Limb (tissue), 2 donors: Measurements from ENCODE around the gene FTL.

Experiments
- DNase-seq, 2 donors: peaks; one replicate each; pipeline ENCODE4 v3.0.0-alpha.2; 2016; ENCODE audit errors: extremely low spot score in 2 of 2

Gene FTL

DNA sequence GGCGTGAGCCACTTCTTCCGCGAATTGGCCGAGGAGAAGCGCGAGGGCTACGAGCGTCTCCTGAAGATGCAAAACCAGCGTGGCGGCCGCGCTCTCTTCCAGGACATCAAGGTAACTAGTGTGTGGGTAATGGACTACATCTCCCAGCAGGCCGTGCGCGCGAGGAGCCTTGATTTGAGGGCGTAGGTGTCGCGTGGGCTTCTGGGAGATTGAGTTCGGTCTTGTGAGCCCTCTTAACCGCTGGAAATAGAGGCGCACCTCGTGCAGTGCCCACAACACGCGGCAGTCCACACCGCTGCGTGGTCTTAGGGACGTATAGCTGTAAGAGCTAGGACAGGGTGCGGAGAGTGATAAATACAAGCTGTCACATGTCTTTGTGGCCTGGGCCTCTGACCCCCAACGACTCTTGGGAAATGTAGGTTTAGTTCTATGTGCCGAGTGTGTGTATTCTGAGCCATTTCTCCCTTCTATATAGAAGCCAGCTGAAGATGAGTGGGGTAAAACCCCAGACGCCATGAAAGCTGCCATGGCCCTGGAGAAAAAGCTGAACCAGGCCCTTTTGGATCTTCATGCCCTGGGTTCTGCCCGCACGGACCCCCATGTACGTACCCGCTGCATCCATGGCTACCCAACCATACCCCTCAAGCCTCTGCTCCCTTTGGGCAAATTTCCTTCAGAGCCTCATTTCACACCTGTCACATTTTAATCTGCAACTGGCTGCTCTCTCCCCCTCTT, 864 bp downstream of the FTL start:
- DNase-seq: peak; percentile 85 to 94

DNA sequence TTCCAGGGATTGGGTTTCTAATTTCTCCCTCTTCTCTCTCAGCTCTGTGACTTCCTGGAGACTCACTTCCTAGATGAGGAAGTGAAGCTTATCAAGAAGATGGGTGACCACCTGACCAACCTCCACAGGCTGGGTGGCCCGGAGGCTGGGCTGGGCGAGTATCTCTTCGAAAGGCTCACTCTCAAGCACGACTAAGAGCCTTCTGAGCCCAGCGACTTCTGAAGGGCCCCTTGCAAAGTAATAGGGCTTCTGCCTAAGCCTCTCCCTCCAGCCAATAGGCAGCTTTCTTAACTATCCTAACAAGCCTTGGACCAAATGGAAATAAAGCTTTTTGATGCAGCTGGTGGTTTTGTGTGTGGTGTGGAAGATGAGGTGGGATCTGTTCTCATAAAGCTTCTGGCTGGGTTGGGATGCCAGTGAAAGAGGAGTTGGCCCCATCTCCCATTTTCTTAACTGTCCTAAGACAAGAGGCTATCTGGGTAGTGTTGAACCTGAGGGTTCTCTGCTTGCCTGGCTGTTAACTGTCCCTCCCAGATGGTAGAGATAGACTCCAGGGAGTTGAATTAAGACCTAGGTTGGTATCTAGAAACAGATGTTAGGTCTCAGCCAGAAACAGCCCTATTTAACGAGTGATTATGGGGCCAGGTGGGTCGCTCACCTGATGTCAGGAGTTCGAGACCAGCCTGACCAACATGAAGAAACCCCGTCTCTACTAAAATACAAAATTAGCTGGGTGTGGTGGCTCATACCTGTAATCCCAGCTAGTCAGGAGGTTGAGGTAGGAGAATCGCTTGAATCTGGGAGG, 1.6 kb downstream of the FTL start:
- DNase-seq: no peak

GRCh38 chr19:48967346-48968178, 2.5 kb downstream of the FTL start:
- DNase-seq: no peak

DNA sequence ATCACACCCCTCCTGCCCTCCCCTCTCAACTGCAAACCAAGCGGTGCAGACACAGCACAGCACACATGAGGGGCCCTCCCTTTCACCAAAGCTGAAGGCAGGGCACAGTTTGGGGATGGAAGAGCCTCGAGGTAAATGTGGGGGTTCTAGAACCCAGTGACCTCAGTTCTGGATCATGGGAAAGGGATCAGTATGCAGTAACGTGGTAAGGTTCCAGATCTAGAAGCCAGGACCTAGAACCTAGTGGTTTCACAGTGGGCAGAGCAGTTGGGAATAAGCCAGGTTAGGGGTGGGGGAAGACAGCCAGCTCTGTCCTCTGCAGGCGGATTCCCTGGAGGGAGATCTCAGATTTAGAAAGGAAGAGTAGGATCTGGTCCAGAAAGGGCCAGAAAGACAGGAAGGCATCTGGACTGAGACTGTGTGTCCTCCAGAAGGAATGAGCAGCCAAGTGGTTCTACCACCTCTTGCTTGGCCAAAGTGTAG, 3.1 kb downstream of the FTL start:
- no peak for DNase-seq

DNA sequence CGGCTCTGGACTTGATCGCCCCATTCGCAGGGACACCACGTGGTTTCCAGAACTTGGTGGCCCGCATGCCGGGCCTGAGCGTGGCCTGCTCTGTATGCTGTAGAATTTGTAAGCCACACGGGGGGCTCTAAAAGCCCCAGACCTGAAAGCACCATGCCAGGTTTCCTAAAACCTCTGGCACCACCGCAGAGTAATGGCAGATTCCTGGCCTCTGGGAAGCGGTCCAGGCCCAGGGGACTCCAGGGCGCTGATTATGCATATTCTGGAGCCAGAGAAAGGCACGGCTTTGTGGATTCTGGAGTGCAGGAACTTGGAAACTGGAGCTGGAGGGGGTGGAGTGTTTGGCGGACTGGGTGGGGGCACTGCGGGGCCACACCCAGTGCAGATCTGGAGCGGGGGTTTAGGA, 3.7 kb downstream of the FTL start:
- no peak for DNase-seq

GRCh38 chr19:48969276-48970138, 4.4 kb downstream of the FTL start:
- DNase-seq: no peak

- no peak for DNase-seq
These were observed 5.1 kb downstream of the FTL start for GRCh38 chr19:48970139-48970766.

- DNase-seq: peak; percentile 78 to 87
These were observed 5.8 kb downstream of the FTL start for GRCh38 chr19:48970923-48971395.

DNA sequence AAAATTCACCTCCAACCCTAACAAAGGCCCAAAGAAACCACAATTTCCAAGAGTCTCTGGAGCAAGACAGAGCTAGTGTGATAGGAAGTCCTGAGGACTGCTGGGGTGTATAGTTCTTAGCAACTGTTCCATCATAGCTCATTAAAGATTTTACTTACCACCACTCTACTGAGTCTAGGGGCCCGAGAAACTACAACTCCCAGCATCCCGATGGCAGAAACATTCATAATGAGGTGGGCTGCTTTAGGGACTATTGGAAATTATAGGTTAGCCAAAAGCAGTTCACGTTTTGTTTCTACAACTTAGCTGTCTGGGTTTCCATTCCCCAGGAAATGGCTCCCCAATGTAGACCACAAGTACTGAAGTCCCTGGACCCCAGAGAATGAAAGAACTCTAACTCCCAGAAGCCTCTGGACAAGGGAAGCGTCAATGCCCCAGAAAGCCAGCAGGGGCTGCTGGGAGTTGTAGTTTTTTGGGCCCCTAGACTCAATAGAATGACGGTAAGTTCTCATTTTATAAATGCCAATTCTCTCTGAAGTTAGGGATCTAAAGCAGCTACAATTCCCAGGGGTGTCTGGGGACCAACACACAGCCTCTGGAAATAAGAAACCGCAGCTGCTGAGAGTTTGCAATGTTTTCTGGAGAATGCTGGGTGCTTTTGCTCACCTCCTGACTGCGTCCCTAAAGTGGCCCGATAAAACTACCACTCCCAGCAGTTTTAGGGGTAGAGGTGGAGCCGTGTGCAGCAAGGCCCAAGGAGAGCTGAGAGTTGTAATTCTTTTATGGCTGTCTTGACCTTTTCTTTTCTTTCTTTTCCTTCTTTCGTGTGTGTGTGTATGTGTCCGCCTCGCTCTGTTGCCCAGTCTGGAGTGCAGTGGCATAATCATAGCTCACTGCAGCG, 11.1 kb downstream of the FTL start:
- peak in 1 of 2 donors; percentile 61 for DNase-seq

GRCh38 chr19:48977061-48977460, 12.0 kb downstream of the FTL start:
- DNase-seq: no peak

- DNase-seq: no peak
These were observed 17.2 kb downstream of the FTL start for GRCh38 chr19:48982280-48982679.

- DNase-seq: no peak
These were observed 20.6 kb downstream of the FTL start for GRCh38 chr19:48985711-48986110.

DNA sequence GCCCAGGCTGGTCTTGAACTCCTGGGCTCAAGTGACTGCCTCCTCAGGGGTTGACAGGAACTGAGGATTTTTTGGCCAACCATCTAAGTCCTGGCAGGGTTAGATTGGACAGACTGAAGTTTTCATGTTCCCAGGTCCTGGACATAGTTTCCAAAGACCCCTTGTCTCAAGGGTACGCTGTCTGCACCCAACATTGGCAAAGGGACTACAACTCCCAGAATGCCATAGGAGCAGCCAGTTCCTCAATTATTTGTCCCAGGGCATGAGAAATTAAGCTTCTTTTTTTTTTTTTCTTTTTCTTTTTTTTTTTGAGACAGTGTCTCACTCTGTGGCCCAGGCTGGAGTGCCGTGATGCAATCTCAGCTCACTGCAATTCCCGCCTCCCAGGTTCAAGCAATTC, 21.1 kb downstream of the FTL start:
- DNase-seq: no peak

- DNase-seq: no peak
These were observed 22.2 kb downstream of the FTL start for GRCh38 chr19:48987323-48987722.

GRCh38 chr19:48988286-48988685, 23.2 kb downstream of the FTL start:
- DNase-seq: no peak

DNA sequence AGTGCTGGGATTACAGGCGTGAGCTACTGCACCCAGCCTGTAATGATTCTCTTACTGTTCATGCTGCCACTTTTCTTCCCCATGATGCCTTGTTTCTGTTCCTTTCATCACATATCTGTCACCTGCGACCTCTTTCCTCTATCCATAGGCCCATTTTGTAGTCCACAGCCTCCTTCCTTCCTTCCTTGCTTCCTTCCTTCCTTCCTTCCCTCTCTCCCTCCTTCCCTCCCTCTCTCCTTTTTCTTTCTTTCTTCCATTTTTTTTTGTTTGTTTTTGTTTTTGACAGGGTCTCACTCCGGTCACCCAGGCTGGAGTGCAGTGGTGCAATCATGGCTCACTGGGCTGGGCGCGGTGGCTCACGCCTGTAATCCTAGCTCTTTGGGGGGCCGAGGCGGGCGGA, 23.8 kb downstream of the FTL start:
- DNase-seq: no peak

GRCh38 chr19:48989701-48990291, 24.7 kb downstream of the FTL start:
- no peak for DNase-seq

DNA sequence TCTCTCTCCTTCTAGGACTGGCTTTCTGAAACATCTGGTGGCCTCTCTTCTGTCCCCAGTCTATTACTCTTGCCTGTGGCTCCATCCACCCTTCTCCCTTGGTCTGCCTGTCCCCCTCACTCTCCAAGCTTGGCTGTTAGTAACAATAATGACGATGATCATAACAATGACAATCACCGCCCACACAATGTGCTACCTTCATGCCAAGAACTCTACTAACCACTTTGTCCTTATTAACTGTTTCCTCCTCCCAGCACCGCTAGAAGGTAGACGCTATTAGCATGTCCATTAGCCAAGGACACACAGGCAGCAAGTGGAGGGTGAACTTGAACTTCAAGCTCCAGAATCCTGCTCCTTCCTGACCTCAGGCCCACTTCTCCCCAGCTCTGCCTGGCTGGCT, 25.3 kb downstream of the FTL start:
- DNase-seq: no peak
